Right lobe of liver (tissue), 4 donors: Measurements from ENCODE around the gene SPEM1.

ENCODE experiments used
- CTCF ChIP-seq, 4 donors: fragments of 200-600 bp in 3 of 4; fragments of 450-650 bp in 1 of 4; IDR thresholded peaks; one replicate each; pipeline versions ENCODE4 v1.5.1 to v1.8.0; 2016 to 2022; ENCODE audit warnings: antibody characterized with exemption in 4 of 4, mild to moderate bottlenecking in 2 of 4
- POLR2A ChIP-seq: fragments of 450-650 bp; IDR thresholded peaks from one replicate; pipeline ENCODE4 v1.6.1; 2017; ENCODE audit warnings: antibody characterized with exemption, mild to moderate bottlenecking
- donor health status: DM: no; HTN: no; CAD: no.
- donor health status: DM: no; HTN: no; CAD: no.
- donor health status: DM: no; HTN: yes; CAD: no.

GRCh38 chr17:7423679-7424078 is 3.6 kb downstream of the SPEM1 start:
- no peak for TF ChIP-seq POLR2A
- no peak for TF ChIP-seq CTCF (IDR thresholded peaks at IDR 0.05)
